Skeletal muscle cell (primary cell): Measurements from ENCODE around the gene XCL2.
A peak's percentile ranks its signal among the peaks of the same experiment; 100 is the strongest.
"Not testable (repeated sequence)": the region's sequence is repeated elsewhere in the genome, so short reads cannot be mapped to it uniquely, and the experiment has no call there.

Experiments
- DNase-seq: peaks from one replicate; pipeline ENCODE4 v3.0.0-alpha.2; 2010; ENCODE audit warnings: low read depth
- H3K4me3 ChIP-seq: 2 replicates; pipeline ENCODE4 v1.5.1; 2011; ENCODE audit warnings: low read depth, mild to moderate bottlenecking, control low read depth, low read length, moderate library complexity

XCL2 gene

DNA sequence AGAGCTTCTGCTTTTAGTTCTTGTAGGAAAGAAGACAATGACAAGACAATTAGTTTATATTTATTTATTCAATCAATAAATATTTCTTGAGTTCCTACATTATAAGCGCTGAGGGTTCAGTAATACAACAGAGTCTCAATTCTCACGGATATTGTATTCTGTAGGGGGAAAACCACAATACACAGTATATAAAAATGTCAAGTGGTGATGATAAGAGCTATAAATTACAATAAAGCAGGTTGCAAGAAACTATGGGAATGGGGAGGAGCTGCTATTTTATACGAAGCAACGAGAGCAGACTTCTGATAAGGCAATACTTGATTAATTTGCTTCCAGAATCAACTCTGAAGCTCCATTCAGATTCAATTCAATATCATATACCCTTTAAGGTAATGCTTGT lies 22.0 kb upstream of the XCL2 start:
- no peak overlapping the region for H3K4me3 ChIP-seq
- DNase-seq = no peak

DNA sequence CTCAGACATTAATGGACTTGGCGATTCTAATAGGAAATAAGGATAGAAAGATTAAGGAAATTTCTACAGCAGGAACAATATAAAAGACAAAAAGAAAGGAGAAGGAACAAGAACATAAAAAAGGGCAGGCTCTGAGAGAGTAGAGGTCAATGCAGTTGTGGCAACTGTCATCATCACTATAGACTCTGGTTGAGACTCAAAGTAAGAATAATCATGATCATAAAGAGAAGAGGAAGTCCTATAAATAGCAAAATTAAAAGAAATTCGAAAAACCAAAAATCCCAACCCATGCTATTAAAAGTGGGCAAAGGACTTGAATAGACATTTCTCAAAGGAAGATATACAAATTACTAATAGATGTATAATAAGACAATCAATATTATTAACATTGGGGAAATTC lies 18.2 kb upstream of the XCL2 start:
- no peak overlapping the region for H3K4me3 ChIP-seq
- DNase-seq = no peak

DNA sequence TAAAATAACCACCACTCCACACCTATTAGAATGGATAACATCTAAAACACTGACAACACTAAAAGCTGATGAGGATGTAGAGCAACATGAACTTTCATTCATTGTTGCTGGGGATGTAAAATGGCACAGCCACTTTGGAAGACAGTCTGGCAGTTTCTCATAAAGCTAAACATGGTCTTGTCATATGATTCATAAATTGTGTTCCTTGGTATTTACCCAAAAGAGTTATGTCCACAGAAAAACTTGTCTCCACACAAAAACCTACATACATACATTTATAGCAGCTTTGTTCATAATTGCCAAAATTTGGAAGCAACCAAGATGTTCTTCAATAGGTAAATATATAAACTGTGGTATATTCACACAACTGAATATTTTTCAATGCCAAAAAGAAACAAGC lies 16.6 kb upstream of the XCL2 start:
- no peak for DNase-seq
- H3K4me3 ChIP-seq = no peak overlapping the region

DNA sequence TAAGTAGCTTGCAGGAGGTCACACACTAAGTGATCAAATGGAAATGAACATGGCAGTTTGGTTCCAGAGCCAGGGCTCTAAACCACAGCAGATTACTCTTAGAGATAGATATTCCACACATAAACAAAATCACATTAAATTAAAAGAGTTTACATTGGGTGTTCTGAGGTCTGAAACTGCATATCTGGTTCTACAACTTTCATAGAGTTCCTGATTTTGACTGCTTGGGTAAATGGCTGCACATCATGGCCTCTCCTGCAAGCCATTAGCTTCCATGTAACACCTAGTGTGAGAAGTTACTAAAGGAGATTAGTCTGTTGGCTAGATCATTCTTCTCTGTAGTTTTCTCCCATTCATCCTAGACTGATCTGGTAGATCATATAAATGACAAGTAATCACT lies 12.8 kb upstream of the XCL2 start:
- DNase-seq = no peak
- H3K4me3 ChIP-seq = no peak overlapping the region

DNA sequence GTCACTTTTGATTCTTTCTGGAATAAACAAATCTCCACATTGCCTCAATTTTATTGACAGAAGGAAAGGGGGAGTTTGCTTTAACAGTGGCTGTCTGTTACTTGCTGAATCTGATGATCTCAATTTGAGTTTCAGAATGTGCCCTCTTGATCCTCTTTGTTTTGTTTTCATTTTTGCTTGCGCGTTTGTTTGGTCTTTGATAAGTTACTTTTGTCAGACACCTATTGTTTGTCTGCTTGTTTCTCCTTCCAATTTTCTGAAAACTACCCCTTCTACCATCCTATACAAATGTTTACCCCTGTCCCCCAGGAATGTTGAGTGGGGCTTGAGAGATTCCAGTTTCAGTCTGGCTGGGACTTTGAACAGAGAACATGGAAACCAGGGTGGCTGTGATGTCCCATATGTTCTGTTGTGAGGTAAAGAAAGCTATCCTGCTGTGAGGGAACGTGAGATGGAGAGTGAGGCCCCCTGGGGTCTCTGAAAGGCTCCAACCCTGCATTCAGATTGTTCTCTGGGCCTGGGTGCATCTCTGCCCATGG lies 11.8 kb upstream of the XCL2 start:
- no peak for DNase-seq

DNA sequence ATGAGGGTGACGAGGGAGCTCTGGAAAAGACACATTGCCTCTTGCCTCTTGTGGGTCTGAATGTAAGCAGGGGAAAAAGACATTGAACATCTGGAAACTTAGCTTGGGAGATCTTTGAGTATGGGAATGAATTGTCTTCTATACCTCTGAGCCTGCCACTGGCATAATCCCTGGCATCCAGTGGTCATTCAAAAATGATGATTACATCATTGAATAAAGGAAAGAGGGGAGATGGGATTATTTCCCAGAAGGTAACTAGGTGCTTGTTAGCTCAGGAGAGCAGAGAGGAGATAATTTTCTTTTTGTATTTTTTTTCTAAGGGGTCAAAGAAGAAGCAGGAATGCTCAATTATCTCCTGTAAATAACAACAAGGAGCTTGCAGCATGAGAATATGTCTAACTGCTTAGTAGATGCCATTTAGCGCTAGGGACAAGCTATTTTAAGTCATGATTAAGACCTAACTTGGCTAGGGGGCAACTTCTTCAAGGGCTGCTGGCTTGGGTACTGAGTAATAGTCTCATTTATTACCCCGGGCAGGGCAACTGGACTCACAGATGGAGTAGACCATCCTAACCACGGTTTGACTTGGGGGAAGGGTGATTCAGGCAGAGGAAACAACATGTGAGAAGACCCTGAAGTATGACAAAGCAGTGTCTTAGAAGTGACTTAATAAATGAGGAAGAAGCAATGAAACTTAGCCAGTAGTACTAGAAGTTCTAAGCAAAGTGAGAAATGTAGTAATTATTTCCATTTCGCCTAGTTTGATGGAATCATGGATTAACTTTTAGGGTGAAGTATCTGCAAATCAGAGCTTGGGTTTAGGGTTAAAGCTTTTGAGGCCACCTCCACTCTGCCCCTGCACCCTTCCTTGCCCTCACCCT lies 11.0 kb upstream of the XCL2 start:
- no peak for DNase-seq
- no peak overlapping the region for H3K4me3 ChIP-seq

More for the DNA sequence above, 11.8 kb upstream of the XCL2 start:
- no peak overlapping the region for H3K4me3 ChIP-seq

DNA sequence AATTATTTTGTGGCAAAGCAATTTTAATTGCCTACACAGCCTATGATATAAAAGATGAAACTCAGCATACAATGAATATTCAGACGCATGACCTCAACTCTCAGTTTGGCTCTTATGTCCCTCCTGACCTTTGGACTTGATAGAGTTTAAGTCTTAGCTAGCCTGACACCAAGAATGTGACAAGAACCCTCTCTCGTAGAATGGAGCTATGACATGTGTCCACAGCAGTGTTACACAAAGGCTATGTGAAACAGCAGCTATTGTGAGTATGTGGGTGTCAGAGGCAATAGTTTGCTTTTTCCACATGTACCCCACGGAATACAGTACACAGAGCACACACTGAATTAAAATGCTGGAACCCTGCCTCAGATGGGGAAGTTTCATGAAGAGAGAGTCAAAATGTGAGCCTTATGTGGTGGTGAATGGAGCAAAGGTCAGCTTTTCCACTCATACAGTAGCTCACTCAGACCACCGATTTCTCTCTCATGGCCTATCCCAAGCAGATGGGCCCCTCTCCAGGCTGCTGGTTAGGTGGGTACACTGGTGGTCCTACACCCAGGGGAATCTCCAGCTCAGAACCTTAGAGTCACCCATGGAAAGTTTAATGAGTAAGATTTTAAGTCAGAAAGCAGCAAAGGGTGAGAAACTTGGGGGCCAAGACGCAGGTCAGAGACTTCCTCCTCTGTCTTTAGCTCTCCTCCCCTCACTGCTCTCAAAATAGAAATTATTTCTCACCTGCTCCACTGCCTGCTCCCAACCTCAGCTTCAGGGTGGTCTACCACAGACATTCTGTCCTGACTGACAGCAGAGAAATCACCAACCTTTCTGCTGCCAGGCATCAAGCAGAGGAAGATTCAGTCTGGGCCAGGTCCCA lies 10.1 kb upstream of the XCL2 start:
- DNase-seq = no peak
- no peak overlapping the region for H3K4me3 ChIP-seq

DNA sequence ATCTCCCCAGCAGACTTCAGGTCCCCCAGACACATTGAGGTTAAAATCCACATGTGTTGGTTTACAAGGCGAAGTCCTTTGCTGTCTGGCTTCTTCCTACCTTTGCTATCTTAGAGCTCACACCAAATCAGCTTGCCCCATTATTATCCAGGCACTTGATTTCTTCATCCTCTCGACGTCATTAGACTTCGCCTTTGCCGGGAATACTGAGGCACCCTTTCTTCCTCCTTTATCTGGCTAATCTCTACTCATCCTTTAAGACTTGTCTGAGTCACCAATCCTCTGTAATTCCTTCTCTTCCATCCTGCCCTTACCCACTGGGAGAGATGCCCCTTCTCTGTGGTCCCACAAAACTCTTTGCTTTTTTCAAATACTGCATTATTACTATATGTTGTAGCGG lies 9.2 kb upstream of the XCL2 start:
- no peak for DNase-seq
- no peak overlapping the region for H3K4me3 ChIP-seq

DNA sequence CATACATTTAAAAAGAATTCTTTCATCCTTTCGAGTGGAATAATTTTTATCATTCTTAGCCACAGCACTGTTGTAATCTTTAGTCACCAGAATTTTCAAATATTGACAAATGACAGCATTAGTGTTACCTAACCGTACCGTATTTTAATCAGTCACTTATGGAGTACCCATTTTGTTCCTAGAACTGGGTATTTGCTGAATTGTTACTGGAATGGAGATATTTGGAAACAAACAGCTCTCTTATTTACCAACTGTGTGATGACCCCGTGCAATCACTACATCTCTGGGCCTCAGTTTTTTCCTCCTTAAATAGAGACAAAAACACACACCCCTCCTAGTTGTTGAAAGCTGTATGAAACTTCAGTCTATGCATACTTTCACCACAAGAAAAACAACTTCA lies 7.9 kb upstream of the XCL2 start:
- H3K4me3 ChIP-seq = no peak overlapping the region
- no peak for DNase-seq

DNA sequence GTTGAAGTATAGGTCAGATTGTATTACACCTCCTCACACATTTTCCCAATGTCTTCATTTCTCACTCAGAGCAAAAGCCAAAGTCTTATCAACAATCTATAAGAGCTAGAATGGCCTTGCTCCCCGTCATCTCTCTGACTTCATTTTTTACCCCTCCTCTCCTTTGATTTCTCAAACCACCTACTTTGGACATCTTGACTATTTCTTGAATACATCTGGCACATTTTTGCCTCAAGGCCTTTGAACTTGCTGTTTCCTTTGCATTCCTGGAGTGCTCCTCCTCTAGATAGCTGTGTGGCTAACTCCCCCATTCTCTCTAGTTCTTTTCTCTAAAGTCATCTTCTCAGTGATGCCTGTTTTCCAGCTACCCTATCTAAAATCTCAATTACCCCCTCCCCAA lies 7.2 kb upstream of the XCL2 start:
- no peak for DNase-seq
- H3K4me3 ChIP-seq = no peak overlapping the region

DNA sequence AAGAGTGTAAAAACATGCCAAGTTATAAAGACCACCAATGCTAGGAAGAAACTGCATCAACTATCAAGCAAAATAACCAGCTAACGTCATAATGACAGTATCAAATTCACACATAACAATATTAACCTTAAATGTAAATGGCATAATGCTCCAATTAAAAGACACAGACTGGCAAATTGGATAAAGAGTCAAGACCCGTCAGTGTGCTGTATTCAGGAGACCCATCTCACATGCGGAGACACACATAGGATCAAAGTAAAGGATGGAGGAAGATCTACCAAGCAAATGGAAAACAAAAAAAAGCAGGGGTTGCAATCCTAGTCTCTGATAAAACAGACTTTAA lies 2.7 kb upstream of the XCL2 start:
- DNase-seq, H3K4me3 ChIP-seq: not testable (repeated sequence)

DNA sequence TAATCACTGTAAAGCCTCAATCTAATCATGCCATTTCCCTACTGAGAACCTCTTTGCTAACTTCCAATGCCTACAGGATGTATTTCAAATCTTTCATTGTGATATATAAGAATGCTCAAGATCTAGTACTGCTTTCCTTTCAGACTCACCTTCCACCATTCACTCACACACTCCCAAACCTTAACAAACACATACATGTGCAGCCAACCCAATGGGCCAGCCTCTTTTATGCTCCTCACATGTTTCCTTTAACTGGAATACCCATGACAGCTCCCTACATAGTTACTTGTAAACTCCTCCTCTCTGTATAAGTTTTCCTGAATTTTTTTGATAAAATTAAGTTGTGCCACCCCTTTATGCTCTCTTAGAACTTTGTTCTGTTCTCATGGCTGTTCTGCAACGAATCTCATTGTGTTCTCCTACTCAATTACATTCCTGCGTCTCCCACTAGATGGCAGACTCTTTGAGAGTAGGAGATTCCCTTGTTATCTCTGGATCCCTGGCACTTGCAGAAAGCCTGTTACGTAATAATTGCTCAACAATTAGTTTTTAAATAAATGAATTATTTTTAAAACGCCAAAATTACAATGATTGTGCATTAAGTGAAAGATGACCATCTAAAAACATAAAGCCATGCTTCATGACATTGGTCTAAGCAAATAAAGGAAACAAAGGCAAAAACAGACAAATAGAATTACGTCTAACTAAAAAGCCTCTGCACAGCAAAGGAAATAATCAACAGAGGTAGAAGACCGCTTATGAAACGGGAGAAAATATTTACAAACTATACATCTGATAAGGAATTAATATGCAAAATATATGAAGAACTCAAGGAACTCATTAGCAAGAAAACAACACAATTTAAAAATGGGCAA lies 2.1 kb upstream of the XCL2 start:
- DNase-seq = peak; percentile 13
- not testable (repeated sequence) for H3K4me3 ChIP-seq

DNA sequence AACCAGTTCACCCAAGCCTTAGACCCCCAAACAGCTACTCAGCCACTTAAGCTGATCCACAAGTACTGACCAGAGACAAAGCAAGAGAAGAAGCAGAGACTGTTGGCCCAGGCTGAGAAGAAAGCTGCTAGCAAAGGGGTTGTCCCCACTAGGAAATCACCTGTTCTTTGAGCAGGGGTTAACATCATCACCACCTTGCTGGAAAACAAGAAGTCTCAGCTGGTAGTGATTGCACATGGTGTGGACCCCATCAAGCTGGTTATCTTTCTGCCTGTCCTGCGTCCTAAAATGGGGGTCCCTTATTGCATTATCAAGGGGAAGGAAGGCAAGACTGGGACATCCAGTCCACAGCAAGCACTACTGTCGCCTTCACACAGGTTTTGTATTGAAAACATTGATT lies 819 bp downstream of the XCL2 start:
- not testable (repeated sequence) for H3K4me3 ChIP-seq, DNase-seq

DNA sequence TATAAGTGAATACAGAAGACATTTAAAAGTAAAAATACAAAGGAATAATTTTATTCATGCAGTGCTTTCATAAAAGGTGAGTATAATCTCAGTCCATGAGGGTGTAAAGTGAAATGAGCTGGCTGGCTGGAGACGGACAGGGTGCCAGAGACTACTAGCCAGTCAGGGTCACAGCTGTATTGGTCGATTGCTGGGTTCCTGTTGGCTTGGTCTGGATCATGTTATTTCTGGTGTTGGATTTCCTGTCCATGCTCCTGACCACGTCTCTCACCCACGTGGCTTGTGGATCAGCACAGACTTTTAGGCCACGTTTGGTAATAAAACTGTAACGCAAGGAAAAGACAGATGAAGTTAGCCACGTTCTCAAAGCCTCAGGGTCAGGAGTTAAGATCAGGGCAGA lies 3.0 kb downstream of the XCL2 start:
- DNase-seq, H3K4me3 ChIP-seq: not testable (repeated sequence)

DNA sequence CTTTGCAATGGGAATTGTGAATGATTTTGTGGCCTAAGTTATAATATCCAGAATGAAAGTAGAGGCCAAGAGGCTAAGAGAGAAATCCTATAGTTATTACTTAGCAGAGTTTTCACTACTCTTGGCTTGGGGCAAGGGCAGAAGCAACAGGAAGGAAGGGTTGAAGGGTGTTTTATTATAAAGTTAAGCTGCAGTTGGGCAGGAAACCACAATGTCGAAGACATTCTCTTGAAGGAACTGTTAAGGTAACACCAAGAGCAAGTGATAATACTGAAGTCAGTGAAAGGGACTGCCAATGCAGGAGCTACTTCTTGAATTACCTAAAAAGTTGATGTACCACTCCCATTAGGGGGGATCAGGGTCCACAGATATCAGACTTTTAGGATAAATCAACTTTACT lies 8.3 kb downstream of the XCL2 start:
- H3K4me3 ChIP-seq = no peak overlapping the region

DNA sequence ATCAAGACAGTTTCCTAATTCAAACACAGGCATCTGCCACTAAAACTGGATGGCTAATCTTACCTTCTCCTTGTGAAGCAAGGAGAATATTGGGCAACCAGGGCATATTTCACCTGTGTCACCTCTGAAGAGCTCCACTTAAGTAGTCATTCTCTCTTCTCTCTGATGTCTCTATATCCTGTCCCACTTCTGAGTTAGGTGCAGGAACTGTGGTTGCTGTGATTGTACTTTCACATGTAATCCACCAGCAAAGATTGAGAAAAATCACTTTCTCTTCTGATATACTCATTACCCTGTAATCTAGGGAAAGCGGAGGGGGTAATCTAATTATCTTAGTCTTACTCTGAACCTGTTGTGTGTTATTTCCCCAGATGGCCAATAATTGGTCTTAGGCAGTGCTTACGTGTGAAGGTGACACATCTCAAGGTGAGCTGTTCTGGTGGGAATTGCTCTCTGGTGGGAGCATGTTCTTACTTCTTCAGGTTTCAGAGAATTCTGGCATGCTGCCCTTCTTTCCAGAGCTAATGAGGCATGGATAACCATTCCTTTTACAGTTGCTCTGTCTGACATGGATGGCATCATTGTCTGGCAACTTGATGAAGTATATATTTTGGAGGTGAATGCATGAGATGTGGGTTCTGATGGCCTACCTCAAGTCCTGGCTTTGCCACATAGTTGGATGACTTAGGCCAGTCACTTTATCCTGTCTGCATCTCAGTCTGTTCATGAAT lies 12.0 kb downstream of the XCL2 start:
- no peak overlapping the region for H3K4me3 ChIP-seq
- no peak for DNase-seq

More for the DNA sequence above, 8.3 kb downstream of the XCL2 start:
- DNase-seq = no peak

DNA sequence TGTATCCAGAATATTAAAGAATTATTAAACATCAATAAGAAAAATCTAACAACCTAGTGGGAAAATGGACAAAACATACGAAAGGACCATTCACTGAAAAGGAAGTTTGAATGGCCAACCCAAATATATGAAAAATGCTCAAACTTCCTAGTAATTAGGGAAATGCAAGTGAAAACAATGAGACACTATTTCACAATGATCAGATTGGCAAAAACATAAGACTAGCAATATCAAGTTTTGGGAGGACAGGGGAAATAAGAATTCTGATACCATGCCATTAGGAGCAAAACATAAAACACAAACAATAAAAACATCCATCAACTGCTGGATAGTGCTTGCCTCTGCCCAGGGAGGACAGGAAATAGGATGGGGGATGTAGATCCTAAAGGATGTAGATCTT lies 14.3 kb downstream of the XCL2 start:
- H3K4me3 ChIP-seq = no peak overlapping the region
- DNase-seq = no peak

DNA sequence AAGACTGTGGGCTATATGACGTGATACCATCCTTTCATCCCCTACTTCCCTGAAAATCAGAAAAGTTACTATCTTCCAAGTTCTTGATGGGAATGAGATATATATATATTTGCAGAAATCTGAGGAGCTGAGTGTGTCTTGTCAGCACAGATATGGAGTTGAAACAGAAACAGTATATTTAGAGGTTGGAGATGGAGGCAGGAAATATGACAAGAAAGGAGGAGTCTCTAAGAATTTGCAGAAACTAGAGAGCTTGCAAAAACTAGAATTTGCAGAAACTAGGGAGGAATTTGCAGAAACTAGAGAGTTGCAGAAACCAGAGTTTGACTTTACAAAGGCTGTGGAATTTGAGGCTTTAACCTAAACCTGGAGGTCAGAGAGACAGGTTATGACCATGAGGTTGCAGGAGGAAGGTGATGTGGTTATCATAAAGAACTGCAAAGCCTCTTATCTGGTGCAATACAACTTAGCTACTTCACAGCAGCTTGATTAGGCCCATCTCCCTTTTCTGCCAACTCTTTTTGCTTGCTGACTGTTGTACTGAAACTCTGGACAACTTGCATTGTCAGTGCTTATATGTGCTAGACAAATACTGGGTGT lies 22.3 kb downstream of the XCL2 start:
- DNase-seq = no peak
- no peak overlapping the region for H3K4me3 ChIP-seq

DNA sequence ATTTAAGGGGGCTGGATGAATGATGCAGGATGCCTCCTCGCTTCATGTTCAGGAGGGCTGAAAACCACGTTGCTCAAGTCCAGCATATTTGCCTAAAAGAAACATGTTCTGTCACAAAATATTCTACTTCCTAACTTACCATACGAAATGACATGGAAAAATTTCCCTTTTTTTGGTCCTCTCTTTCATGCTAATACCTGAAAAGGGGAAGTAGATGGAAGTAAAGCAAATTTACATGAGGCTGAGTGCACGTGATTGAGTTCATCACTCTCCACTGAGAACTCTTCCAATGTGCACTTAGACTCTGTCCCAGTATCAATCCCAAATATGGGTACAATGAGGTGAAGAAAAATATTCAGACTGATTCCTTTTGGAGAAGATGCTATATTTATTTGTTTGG lies 23.0 kb downstream of the XCL2 start:
- H3K4me3 ChIP-seq = no peak overlapping the region

More for the DNA sequence above, 23.0 kb downstream of the XCL2 start:
- DNase-seq = no peak
